Panc1 (cell line): ENCODE results near the gene THADA. TPM values are rescaled to one million over a fixed set of nuclear protein-coding genes. Genes with fewer than 3 reads are reported as not detected.

Source experiments
- ATAC-seq: fragments of 200-7000 bp; cut with Tn5 transposase; 2 replicates; pipeline ENCODE4 v1.9.1; 2020; ENCODE audit warnings: mild to moderate bottlenecking, moderate library complexity
- BruUV-seq: library from RNA; stranded (reverse); fragments of 400-500 nt; replicated peaks from 2 replicates; lab custom pipeline; 2021; lab: Mats Ljungman, UMichigan
- CTCF ChIA-PET: fragments of 300-600 bp; sonication (Branson Sonifier 250); formaldehyde crosslinking; loops from one replicate; lab custom pipeline; 2022; ENCODE audit warnings: antibody characterized with exemption; lab: Charles Lee
- POLR2A ChIA-PET: fragments of 300-600 bp; sonication (Branson Sonifier 250); formaldehyde crosslinking; loops from one replicate; lab custom pipeline; 2022; ENCODE audit warnings: antibody characterized with exemption; lab: Charles Lee
- DNase-seq: peaks from one replicate; pipeline ENCODE4 v3.0.0-alpha.2; 2010; ENCODE audit warnings: low read depth, low spot score
- H3K27ac ChIP-seq: 2 replicates; pipeline ENCODE4 v1.5.1; 2011; ENCODE audit warnings: mild to moderate bottlenecking, low read length, inconsistent platforms
- H3K27me3 ChIP-seq: fragments of 200-500 bp; sonication (Bioruptor generic); 2 replicates; pipeline ENCODE4 v1.6.0; 2014; ENCODE audit warnings: low read length, inconsistent platforms; ENCODE audit not compliant: control insufficient read depth, insufficient read depth
- H3K36me3 ChIP-seq: fragments of 200-500 bp; sonication (Bioruptor generic); 2 replicates; pipeline ENCODE4 v1.5.1; 2014; ENCODE audit warnings: inconsistent platforms, mild to moderate bottlenecking, low read length, moderate library complexity; ENCODE audit not compliant: control insufficient read depth, insufficient read depth
- H3K4me1 ChIP-seq: 2 replicates; pipeline ENCODE4 v1.5.1; 2011; ENCODE audit warnings: inconsistent platforms, mild to moderate bottlenecking, low read length, moderate library complexity; ENCODE audit not compliant: control insufficient read depth, insufficient read depth
- H3K4me3 ChIP-seq, 2 experiments: 2 replicates each; pipeline ENCODE4 v1.5.1; 2011 to 2012; ENCODE audit warnings: low read depth in 2 of 2, low read length in 2 of 2, mild to moderate bottlenecking in 2 of 2, inconsistent platforms in 1 of 2, moderate library complexity in 1 of 2
- H3K9me3 ChIP-seq: fragments of 200-500 bp; sonication (Bioruptor generic); 2 replicates; pipeline ENCODE4 v1.5.1; 2014; ENCODE audit warnings: low read depth, mild to moderate bottlenecking, inconsistent platforms, low read length, moderate library complexity; ENCODE audit not compliant: control insufficient read depth, insufficient read depth
- POLR2AphosphoS5 ChIP-seq: IDR thresholded peaks from 2 replicates; pipeline ENCODE4 v1.6.1; 2012; ENCODE audit warnings: mild to moderate bottlenecking, low read depth, low read length, moderate library complexity
- REST ChIP-seq, 2 experiments: IDR thresholded peaks; 2 replicates each; pipeline ENCODE4 v1.6.1; 2011 to 2012; ENCODE audit warnings: low read depth in 2 of 2, control low read depth in 1 of 2, low read length in 1 of 2, mild to moderate bottlenecking in 1 of 2, moderate library complexity in 1 of 2; ENCODE audit not compliant: insufficient read depth in 1 of 2
- SIN3A ChIP-seq: IDR thresholded peaks from 2 replicates; pipeline ENCODE4 v1.6.1; 2012; ENCODE audit warnings: low read depth, mild to moderate bottlenecking, low read length, moderate library complexity, borderline replicate concordance; ENCODE audit not compliant: insufficient read depth
- TCF7L2 ChIP-seq: IDR thresholded peaks from 2 replicates; pipeline ENCODE4 v1.6.1; 2011; ENCODE audit warnings: mild to moderate bottlenecking, low read depth, low read length, inconsistent platforms
- in situ Hi-C: cut with HindIII; loops from 2 replicates; pipeline ENCODE4 v1.10.0; 2016; ENCODE audit warnings: low sequenced_read_pairs, low pct_unique_long_range_greater_than_20kb
- intact Hi-C: fragments of 100-400 bp; cut with micrococcal nuclease; formaldehyde crosslinking; loops from one replicate; pipeline ENCODE4 v1.10.0; 2022; ENCODE audit not compliant: unreplicated experiment
- total RNA-seq: library from RNA; stranded (reverse); gene quantifications from one replicate; pipeline ENCODE4 v1.2.1, GENCODE V29; 2021; ENCODE audit not compliant: unreplicated experiment
- TF ChIP-seq, protein P1 (sequence below): fragments of 450-650 bp; IDR thresholded peaks from 2 replicates; pipeline ENCODE4 v1.5.1; 2017; ENCODE audit warnings: mild to moderate bottlenecking

Gene THADA
- total RNA-seq, 1 experiment from 2014 or later, result 37.2 TPM

- intact Hi-C loops, result no loop called here
- POLR2A ChIA-PET, result interaction anchor here (1.0 kb wide), 1 partner anchor 17 kb away, joined by 3 read pairs; no protein-coding TSS in a partner anchor
Observed at GRCh38 chr2:43346602-43347567, 249.0 kb downstream of the THADA start.

DNA sequence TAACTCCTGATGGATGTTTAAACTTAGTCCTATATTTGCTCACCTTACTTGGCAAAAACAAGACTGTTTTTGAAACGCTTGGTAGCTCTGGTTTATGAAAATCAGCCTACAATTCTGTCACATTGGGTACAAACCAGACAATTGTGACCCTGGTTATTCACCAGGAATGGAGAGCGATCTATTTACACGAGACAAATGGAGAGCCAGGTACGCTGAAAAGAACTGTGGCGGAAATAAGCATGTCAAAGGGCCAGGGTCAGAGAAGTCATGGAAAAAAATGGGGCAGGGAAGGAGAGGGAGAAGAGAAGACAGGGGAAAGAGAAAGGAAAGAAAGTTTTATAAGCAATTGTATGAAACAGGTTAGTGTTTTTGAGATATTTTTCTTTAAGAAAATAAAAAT is 250.0 kb downstream of the THADA start:
- no peaks in the 10 kb centered on the region for H3K36me3 ChIP-seq
- ChIA-PET CTCF (no interaction called here), POLR2A (interaction anchor here (1.0 kb wide), 1 partner anchor 16 kb away, joined by 3 read pairs; no protein-coding TSS in a partner anchor)
- ATAC-seq, result no peak
- BruUV-seq, result no TSS peak
- no peak overlapping the region for H3K4me3 ChIP-seq
- no peak for DNase-seq
- no peak for TF ChIP-seq REST (IDR thresholded peaks at IDR 0.05; ENCODE audit: insufficient read depth in 1 of 2, low read depth in 2 of 2, low read length in 1 of 2)
- TF ChIP-seq, protein P1, sequence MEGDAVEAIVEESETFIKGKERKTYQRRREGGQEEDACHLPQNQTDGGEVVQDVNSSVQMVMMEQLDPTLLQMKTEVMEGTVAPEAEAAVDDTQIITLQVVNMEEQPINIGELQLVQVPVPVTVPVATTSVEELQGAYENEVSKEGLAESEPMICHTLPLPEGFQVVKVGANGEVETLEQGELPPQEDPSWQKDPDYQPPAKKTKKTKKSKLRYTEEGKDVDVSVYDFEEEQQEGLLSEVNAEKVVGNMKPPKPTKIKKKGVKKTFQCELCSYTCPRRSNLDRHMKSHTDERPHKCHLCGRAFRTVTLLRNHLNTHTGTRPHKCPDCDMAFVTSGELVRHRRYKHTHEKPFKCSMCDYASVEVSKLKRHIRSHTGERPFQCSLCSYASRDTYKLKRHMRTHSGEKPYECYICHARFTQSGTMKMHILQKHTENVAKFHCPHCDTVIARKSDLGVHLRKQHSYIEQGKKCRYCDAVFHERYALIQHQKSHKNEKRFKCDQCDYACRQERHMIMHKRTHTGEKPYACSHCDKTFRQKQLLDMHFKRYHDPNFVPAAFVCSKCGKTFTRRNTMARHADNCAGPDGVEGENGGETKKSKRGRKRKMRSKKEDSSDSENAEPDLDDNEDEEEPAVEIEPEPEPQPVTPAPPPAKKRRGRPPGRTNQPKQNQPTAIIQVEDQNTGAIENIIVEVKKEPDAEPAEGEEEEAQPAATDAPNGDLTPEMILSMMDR, result no peak
- TF ChIP-seq POLR2AphosphoS5, result no peak
- TF ChIP-seq TCF7L2, result no peak
- TF ChIP-seq SIN3A, result no peak
- no peak overlapping the region for H3K27ac ChIP-seq
- in situ Hi-C loops (no loop called here), intact Hi-C loops (no loop called here)
- H3K9me3 ChIP-seq, result no peaks in the 10 kb centered on the region
- no peaks in the 10 kb centered on the region for H3K27me3 ChIP-seq
- H3K4me1 ChIP-seq, result peaks cover 6% of the 10 kb centered on the region; the same call in 1 of the 2 replicates

More at GRCh38 chr2:43346602-43347567, 249.0 kb downstream of the THADA start:
- TF ChIP-seq POLR2AphosphoS5, result no peak
- TF ChIP-seq TCF7L2, result no peak
- TF ChIP-seq, protein P1, result no peak
- TF ChIP-seq SIN3A, result no peak
- no peak for TF ChIP-seq REST (IDR thresholded peaks at IDR 0.05; ENCODE audit: insufficient read depth in 1 of 2, low read depth in 2 of 2, low read length in 1 of 2)
- Histone ChIP-seq H3K36me3 (no peaks in the 10 kb centered on the region), H3K27ac (no peak overlapping the region), H3K27me3 (no peaks in the 10 kb centered on the region), H3K4me1 (no peaks in the 10 kb centered on the region), H3K4me3 (no peak overlapping the region), H3K9me3 (no peaks in the 10 kb centered on the region)
- in situ Hi-C loops, result no loop called here
- ATAC-seq, result no peak
- CTCF ChIA-PET, result no interaction called here
- DNase-seq, result no peak
- no TSS peak for BruUV-seq
